ENCODE data around the gene OTOP3. TPM values are rescaled to one million over a fixed set of nuclear protein-coding genes. Genes with fewer than 3 reads are reported as not detected.

OTOP3 gene
- total RNA-seq, 1 donor from 2014 or later: 0.57 TPM

GRCh38 chr17:74972107-74972972 is 36.6 kb downstream of the OTOP3 start, which contains the start of gene HID1:
Gene HID1, minus strand, starts transcription at chr17:74972759. Its CDS starts 103 bp downstream, at chr17:74972656.
- peak within 1 kb of the TSS; percentile 81 for H3K4me3 Mint-ChIP-seq (ENCODE audit: low read depth)
- no peaks in the 10 kb centered on the region for H3K36me3 Mint-ChIP-seq (ENCODE audit: insufficient read depth)
- peaks cover 16% of the 10 kb centered on the region for H3K27me3 Mint-ChIP-seq
- TF ChIP-seq, protein P1, sequence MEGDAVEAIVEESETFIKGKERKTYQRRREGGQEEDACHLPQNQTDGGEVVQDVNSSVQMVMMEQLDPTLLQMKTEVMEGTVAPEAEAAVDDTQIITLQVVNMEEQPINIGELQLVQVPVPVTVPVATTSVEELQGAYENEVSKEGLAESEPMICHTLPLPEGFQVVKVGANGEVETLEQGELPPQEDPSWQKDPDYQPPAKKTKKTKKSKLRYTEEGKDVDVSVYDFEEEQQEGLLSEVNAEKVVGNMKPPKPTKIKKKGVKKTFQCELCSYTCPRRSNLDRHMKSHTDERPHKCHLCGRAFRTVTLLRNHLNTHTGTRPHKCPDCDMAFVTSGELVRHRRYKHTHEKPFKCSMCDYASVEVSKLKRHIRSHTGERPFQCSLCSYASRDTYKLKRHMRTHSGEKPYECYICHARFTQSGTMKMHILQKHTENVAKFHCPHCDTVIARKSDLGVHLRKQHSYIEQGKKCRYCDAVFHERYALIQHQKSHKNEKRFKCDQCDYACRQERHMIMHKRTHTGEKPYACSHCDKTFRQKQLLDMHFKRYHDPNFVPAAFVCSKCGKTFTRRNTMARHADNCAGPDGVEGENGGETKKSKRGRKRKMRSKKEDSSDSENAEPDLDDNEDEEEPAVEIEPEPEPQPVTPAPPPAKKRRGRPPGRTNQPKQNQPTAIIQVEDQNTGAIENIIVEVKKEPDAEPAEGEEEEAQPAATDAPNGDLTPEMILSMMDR (IDR thresholded peaks at IDR 0.05; ENCODE audit: unreplicated experiment): no peak
- peak within 1 kb of the TSS; percentile 80 for H3K27ac Mint-ChIP-seq
- H3K9me3 Mint-ChIP-seq (ENCODE audit: low read depth): no peaks in the 10 kb centered on the region
- peaks cover 28% of the 10 kb centered on the region for H3K4me1 Mint-ChIP-seq (ENCODE audit: low read depth)
- DNase-seq (ENCODE audit: low spot score, unreplicated experiment): peak; percentile 81

DNA sequence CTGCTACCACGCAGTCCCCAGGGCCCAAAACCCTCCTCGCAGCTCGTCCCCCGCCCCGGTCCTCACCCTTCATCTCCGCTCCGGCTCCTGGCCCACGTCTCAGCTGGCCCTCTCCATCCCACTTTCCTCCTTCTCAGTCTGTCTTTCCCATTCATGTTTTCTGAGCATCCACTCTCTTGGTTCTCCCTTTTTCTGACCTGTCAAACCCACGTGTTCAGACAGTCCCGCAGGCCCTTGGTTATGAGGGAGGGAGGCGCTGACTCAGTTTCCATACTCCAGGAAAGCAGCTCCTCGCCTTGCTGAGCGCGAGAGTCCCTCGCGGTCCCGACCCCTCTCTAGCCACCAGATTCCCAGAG is 37.3 kb downstream of the OTOP3 start:
- peak overlapping the region; percentile 64 for H3K27ac Mint-ChIP-seq
- H3K9me3 Mint-ChIP-seq (ENCODE audit: low read depth): no peaks in the 10 kb centered on the region
- H3K4me1 Mint-ChIP-seq (ENCODE audit: low read depth): peaks cover 28% of the 10 kb centered on the region
- H3K27me3 Mint-ChIP-seq: peaks cover 18% of the 10 kb centered on the region
- H3K4me3 Mint-ChIP-seq (ENCODE audit: low read depth): peak overlapping the region; percentile 81
- DNase-seq (ENCODE audit: low spot score, unreplicated experiment): no peak
- TF ChIP-seq, protein P1 (IDR thresholded peaks at IDR 0.05; ENCODE audit: unreplicated experiment): no peak
- no peaks in the 10 kb centered on the region for H3K36me3 Mint-ChIP-seq (ENCODE audit: insufficient read depth)

GRCh38 chr17:74975943-74976342 is 40.2 kb downstream of the OTOP3 start:
- H3K27ac Mint-ChIP-seq: no peak overlapping the region
- no peak for DNase-seq (ENCODE audit: low spot score, unreplicated experiment)
- no peaks in the 10 kb centered on the region for H3K9me3 Mint-ChIP-seq (ENCODE audit: low read depth)
- peaks cover 26% of the 10 kb centered on the region for H3K27me3 Mint-ChIP-seq
- H3K4me3 Mint-ChIP-seq (ENCODE audit: low read depth): no peak overlapping the region
- TF ChIP-seq, protein P1 (IDR thresholded peaks at IDR 0.05; ENCODE audit: unreplicated experiment): no peak
- H3K4me1 Mint-ChIP-seq (ENCODE audit: low read depth): peaks cover 17% of the 10 kb centered on the region
- H3K36me3 Mint-ChIP-seq (ENCODE audit: insufficient read depth): no peaks in the 10 kb centered on the region

DNA sequence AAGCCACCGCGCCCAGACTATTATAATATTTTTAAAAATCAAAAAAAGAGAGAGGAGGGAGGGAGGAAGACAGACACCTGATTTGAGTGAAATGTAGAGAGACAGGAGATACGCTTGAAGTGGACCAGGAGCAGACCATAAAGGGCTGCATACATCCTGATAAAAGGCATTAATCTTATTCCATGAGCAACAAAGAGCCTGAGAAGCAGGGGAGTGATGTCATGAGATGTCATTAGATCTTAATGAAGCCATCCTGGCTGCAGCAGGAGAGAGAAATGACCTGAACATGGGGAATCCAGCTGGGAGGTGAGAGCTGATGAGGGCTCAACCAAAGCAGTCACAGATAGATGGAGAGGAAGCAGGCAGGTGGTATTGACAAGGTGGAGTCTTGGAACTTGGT is 42.1 kb downstream of the OTOP3 start:
- Mint-ChIP-seq H3K27ac (no peak overlapping the region), H3K9me3 (ENCODE audit: low read depth) (no peaks in the 10 kb centered on the region), H3K27me3 (peaks cover 26% of the 10 kb centered on the region), H3K36me3 (ENCODE audit: insufficient read depth) (no peaks in the 10 kb centered on the region), H3K4me3 (ENCODE audit: low read depth) (no peak overlapping the region), H3K4me1 (ENCODE audit: low read depth) (peaks cover 15% of the 10 kb centered on the region)
- DNase-seq (ENCODE audit: low spot score, unreplicated experiment): no peak
- TF ChIP-seq, protein P1 (IDR thresholded peaks at IDR 0.05; ENCODE audit: unreplicated experiment): no peak

DNA sequence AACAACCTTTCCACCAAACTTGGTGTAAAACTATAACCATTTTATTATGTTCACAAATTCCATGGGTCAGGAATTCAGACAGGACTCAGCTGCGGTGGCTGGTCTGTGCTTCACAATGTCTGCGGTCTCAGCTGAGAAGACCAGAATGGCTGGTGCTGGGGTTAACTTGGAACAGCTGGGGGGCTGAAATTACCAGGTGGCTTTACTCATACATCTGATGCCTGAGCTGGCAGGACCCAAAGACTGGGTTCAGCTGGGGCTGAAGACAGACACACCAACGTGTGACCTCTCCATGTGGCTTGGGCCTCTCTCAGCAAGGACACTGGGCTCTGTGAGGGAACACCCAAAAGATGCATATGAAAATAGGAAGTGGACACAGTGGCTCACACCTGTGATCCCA is 42.5 kb downstream of the OTOP3 start:
- H3K4me1 Mint-ChIP-seq (ENCODE audit: low read depth): peaks cover 10% of the 10 kb centered on the region
- H3K4me3 Mint-ChIP-seq (ENCODE audit: low read depth): no peak overlapping the region
- H3K27ac Mint-ChIP-seq: no peak overlapping the region
- TF ChIP-seq, protein P1 (IDR thresholded peaks at IDR 0.05; ENCODE audit: unreplicated experiment): no peak
- H3K36me3 Mint-ChIP-seq (ENCODE audit: insufficient read depth): no peaks in the 10 kb centered on the region
- peaks cover 22% of the 10 kb centered on the region for H3K27me3 Mint-ChIP-seq
- DNase-seq (ENCODE audit: low spot score, unreplicated experiment): no peak
- H3K9me3 Mint-ChIP-seq (ENCODE audit: low read depth): no peaks in the 10 kb centered on the region
